Heart left ventricle (tissue), 16 donors: ENCODE results near the gene B2M. TPM values are rescaled to one million over a fixed set of nuclear protein-coding genes. Genes with fewer than 3 reads are reported as not detected.

Experiments
- ATAC-seq, 4 donors: fragments of 200-7000 bp; cut with Tn5 transposase; one replicate each; pipeline ENCODE4 v1.9.1; 2020 to 2022; ENCODE audit warnings: moderate library complexity in 4 of 4, mild to moderate bottlenecking in 3 of 4, moderate number of reproducible peaks in 1 of 4
- DNase-seq, 5 donors: peaks; one replicate each; pipeline ENCODE4 v3.0.0-alpha.2; 2020
- H3K27ac ChIP-seq, 12 donors: fragments of 200-600 bp; sonication (generic) in 4 of 12; one replicate each; pipeline versions ENCODE4 v1.5.0 to v1.8.0; 2016 to 2022; ENCODE audit warnings: mild to moderate bottlenecking in 2 of 12
- H3K27me3 ChIP-seq, 9 donors: fragments of 200-600 bp; sonication (generic) in 2 of 9; one replicate each; pipeline versions ENCODE4 v1.5.1 to v1.8.0; 2016 to 2022; ENCODE audit warnings: mild to moderate bottlenecking in 3 of 9
- H3K36me3 ChIP-seq, 9 donors: fragments of 200-600 bp; sonication (generic) in 2 of 9; one replicate each; pipeline versions ENCODE4 v1.5.0 to v1.8.0; 2018 to 2022; ENCODE audit warnings: mild to moderate bottlenecking in 2 of 9
- H3K4me1 ChIP-seq, 12 donors: fragments of 200-600 bp; sonication (generic) in 4 of 12; one replicate each; pipeline versions ENCODE4 v1.5.0 to v1.8.0; 2016 to 2022; ENCODE audit warnings: mild to moderate bottlenecking in 3 of 12
- H3K4me3 ChIP-seq, 12 donors: fragments of 200-600 bp; sonication (generic) in 4 of 12; one replicate each; pipeline versions ENCODE4 v1.5.0 to v1.8.0; 2017 to 2022; ENCODE audit warnings: mild to moderate bottlenecking in 9 of 12, moderate library complexity in 4 of 12
- H3K9me3 ChIP-seq, 12 donors: fragments of 200-600 bp; sonication (generic) in 4 of 12; one replicate each; pipeline versions ENCODE4 v1.5.0 to v1.8.0; 2016 to 2022; ENCODE audit warnings: mild to moderate bottlenecking in 1 of 12
- POLR2A ChIP-seq, 2 donors: fragments of 450-650 bp; IDR thresholded peaks; one replicate each; pipeline ENCODE4 v1.6.1; 2017; ENCODE audit warnings: antibody characterized with exemption in 2 of 2, mild to moderate bottlenecking in 2 of 2, moderate library complexity in 2 of 2
- WGBS, 4 donors: extraction: QIAGEN DNeasy Blood & Tissue Kit in 2 of 4; methylation state at CpG; one replicate each; pipeline versions ENCODE4 v1.1.5 to v1.1.7; 2013 to 2018; 5-methylcytosine and 5-hydroxymethylcytosine counted together
- intact Hi-C, 10 donors: fragments of 100-400 bp; cut with DNase I; formaldehyde crosslinking; loops; one replicate each; pipeline versions ENCODE4 v1.11.1 to v1.14.2; 2022
- polyA plus RNA-seq, 2 donors: library from polyadenylated mRNA; stranded (reverse); fragments of 200-250 nt; gene quantifications; one replicate each; pipeline ENCODE4 v1.2.3, GENCODE V29; 2013
- total RNA-seq, 9 donors: library from RNA; depleted of rRNA in 2 of 9; stranded (reverse); fragments of >200 nt in 2 of 9; fragmentation: NEBNext Ultra II Directional in 3 of 9; extraction: Animal tissue kit (Norgen Biotek cat#: 25700) in 3 of 9; gene quantifications; one replicate each; pipeline versions ENCODE4 v1.1.0 to v1.2.4, GENCODE V29; 2016 to 2023
- TF ChIP-seq, protein P1 (sequence below), 12 donors: fragments of 200-600 bp; sonication (generic) in 4 of 12; IDR thresholded peaks; one replicate each; pipeline versions ENCODE4 v1.5.0 to v1.8.0; 2018 to 2022; ENCODE audit warnings: antibody characterized with exemption in 12 of 12, mild to moderate bottlenecking in 5 of 12
- donor health status: ischemic (EF 13 %, LVEDD 7.1; RV severe dilation, severe dysfunction).
- donor health status: healthy with polysubstance abuse.
- donor health status: DM: no; HTN: yes; CAD: no.
- donor health status: DM: no; HTN: no; CAD: no.
- donor health status: ischemic (EF 25% LVEDD 6.9; RV normal size, moderate dysfunction).
- donor health status: ischemic (EF 25% LVEDD 5.7; RV mildly dilated, moderate dysfunction).
- donor health status: healthy.
- donor health status: DM: yes; HTN: yes; CAD: no.
- donor health status: ischemic (EF 35%, LVEDD 5.7; RV mildly dilated, moderate dysfunction).
- donor health status: nonischemic (EF 11% LVEDD 7.7; RV severe dilation, severe dysfunction).
- donor health status: DM: yes; HTN: yes; CAD: no.
- donor health status: PGD.
- donor health status: ischemic (EF 29% LVEDD 5.4; RV normal size, mild dysfunction).
- donor health status: nonischemic (EF 23%, LVEDD 6.1; RV moderate dilation, normal function).

B2M gene
- total and polyA plus RNA-seq, 11 donors = 808 to 5,448 (median 1,200) TPM

DNA sequence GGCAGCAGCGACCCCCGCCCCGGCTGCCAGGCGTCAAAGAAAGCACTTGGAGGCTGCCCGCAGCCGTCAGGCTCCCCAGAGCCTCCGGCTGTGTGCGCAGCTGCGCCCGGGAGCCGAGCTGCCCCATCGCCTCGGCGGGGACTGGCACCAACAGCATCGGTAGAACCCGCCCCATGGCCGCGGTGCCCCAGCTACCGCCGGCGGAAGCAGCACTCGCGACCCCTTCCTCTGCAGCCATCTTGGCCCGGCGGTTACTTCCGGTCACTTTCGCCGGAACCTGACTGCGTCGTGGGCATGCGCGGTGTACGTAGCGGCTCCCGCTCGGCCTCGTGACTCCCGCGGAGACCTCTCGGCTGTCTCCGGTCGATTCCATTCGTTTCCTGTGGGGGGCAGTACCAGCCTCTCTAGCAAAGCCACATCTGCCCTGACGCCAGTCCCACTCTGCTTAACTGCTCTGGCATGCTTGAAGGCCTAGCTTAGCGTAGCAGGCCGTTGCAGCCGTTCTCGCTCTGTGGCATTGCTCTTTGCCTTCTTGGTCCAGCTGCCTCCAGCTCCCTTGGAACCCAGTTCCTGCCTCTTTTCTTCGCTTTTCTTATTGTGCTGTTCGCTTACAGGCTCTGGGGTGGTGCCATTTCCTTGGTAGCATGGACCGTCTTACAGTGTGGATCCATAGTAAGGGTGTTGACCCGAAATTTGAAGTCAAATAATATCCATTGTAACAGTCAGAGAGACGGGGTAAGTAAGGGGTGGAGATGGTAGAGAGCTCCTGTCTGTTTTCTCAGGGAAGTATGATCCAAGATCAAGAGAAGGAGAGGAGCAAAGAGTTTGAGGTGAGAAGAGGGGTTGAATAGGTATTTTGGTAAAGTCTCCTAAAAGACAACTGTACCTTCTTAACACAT lies 47.7 kb upstream of the B2M start, which contains the start of gene SPG11:
TSS of gene SPG11 (minus strand) at position 253 of the 899 bp plus-strand sequence. CDS start at position 238, 15 bp downstream.
- Histone ChIP-seq H3K9me3 (no peaks in the 10 kb centered on the region), H3K27me3 (no peaks in the 10 kb centered on the region), H3K36me3 (peaks cover 0 to 22% (median 16%) of the 10 kb centered on the region in 9 donors), H3K27ac (peak within 1 kb of the TSS; percentile 91 to 99 (median 97)), H3K4me3 (peak within 1 kb of the TSS; percentile 69 to 99 (median 93)), H3K4me1 (peaks cover 0 to 49% (median 15%) of the 10 kb centered on the region in 12 donors)
- 7 to 41% (median 12%) methylated on average over 10 to 53 of the region's 53 CpGs for WGBS, 4 donors
- intact Hi-C loops = loop anchor here (1.0 to 5.0 kb wide), 7 partner anchors 47 to 75 kb away; partner anchors contain the start of genes TRIM69 (in 7 of the 10), B2M (in 5 of the 10) and PATL2 (in 5 of the 10)
- ATAC-seq (peak; percentile 98 to 99 (median 98)), DNase-seq (peak; percentile 98 to 99 (median 99))
- peak in 1 of 2 donors; percentile 88 for TF ChIP-seq POLR2A (IDR thresholded peaks at IDR 0.05)
- TF ChIP-seq, protein P1, sequence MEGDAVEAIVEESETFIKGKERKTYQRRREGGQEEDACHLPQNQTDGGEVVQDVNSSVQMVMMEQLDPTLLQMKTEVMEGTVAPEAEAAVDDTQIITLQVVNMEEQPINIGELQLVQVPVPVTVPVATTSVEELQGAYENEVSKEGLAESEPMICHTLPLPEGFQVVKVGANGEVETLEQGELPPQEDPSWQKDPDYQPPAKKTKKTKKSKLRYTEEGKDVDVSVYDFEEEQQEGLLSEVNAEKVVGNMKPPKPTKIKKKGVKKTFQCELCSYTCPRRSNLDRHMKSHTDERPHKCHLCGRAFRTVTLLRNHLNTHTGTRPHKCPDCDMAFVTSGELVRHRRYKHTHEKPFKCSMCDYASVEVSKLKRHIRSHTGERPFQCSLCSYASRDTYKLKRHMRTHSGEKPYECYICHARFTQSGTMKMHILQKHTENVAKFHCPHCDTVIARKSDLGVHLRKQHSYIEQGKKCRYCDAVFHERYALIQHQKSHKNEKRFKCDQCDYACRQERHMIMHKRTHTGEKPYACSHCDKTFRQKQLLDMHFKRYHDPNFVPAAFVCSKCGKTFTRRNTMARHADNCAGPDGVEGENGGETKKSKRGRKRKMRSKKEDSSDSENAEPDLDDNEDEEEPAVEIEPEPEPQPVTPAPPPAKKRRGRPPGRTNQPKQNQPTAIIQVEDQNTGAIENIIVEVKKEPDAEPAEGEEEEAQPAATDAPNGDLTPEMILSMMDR (IDR thresholded peaks at IDR 0.05) = peak; percentile 92 to 98 (median 96)

DNA sequence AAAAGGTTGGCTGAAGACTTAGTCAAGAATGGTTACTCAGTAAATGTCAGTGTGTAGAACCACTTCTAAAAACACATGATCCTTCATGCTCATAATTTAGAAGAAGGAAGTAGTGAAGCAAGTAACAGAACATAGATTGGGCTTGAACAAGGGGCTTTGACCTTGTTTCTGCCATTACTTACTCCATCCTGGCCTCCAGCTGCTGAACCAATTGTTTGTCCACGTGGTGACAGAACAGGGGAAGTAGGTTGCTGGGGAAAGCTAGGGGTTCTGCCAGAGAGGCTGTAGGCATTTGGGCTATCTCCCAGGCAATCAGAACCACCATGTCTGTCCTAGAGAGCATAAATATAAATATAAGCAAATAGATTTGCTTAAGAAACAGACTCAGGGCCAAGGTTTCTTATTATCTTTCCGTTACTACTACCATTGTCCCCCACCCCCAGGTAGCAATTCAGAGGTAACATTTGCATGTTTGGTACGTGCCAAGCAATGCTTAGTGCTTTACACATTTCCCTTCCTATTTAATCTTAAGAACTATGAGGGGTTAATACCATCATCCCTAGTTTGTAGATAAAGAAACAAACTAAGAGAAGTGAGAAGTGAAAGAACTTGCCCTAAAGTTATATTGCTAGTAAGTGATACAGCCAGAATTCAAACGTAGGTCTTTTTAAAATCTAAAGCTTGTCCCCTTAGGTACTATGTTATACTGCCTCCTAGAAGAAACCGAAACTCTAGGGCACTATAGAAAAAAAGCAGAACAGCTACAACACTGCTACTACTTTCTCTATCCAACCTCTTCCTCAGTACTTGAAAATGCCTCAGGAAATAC lies 44.9 kb upstream of the B2M start:
- no peaks in the 10 kb centered on the region for H3K9me3 ChIP-seq
- TF ChIP-seq, protein P1 (IDR thresholded peaks at IDR 0.05) = no peak
- TF ChIP-seq POLR2A (IDR thresholded peaks at IDR 0.05) = no peak
- H3K4me3 ChIP-seq = peak overlapping the region in 1 of 12 donors; percentile 15
- H3K4me1 ChIP-seq = peaks cover 0 to 49% (median 13%) of the 10 kb centered on the region in 12 donors
- intact Hi-C loops = loop anchor here in 3 of 10 donors (5.0 kb wide), 1 partner anchor 41 kb away; no protein-coding TSS in a partner anchor
- 56 to 67% (median 62%) methylated on average over 5 of the region's 5 CpGs for WGBS, 4 donors
- no peaks in the 10 kb centered on the region for H3K27me3 ChIP-seq
- ATAC-seq (no peak), DNase-seq (no peak)
- H3K36me3 ChIP-seq = no peaks in the 10 kb centered on the region
- H3K27ac ChIP-seq = peak overlapping the region in 2 of 12 donors; percentile 30 to 99

DNA sequence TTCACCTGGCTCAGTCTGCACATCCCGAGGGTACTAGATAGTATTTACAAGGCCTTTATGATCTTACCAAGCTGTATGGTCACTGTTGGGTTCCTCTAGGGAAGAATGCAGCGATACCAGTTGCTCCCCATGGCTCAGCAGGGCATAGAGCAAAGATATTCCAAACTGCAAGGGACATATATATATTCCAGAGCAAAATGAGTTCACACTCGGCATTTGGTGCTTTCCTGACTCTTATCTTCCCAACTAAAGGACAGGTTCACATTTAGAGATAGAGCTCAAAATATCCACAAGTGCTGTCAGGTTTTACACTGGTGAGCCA lies 44.3 kb upstream of the B2M start:
- H3K27ac ChIP-seq = peak overlapping the region in 3 of 12 donors; percentile 22 to 99 (median 30)
- intact Hi-C loops = loop anchor here in 3 of 10 donors (5.0 kb wide), 1 partner anchor 40 kb away; no protein-coding TSS in a partner anchor

More for the DNA sequence above, 44.3 kb upstream of the B2M start:
- DNase-seq (no peak), ATAC-seq (no peak)
- WGBS, 4 donors = 41 to 66% (median 53%) methylated on average over 3 of the region's 3 CpGs
- Histone ChIP-seq H3K4me1 (peaks cover 0 to 44% (median 9%) of the 10 kb centered on the region in 12 donors), H3K36me3 (no peaks in the 10 kb centered on the region), H3K9me3 (no peaks in the 10 kb centered on the region), H3K4me3 (peak overlapping the region in 1 of 12 donors; percentile 15), H3K27me3 (no peaks in the 10 kb centered on the region)
- no peak for TF ChIP-seq POLR2A (IDR thresholded peaks at IDR 0.05)
- TF ChIP-seq, protein P1 (IDR thresholded peaks at IDR 0.05) = no peak
